A673 (cell line): ENCODE results near the gene DAPK2.

ENCODE experiments used
- CTCF ChIP-seq: fragments of 300-800, 200-600 bp; sonication (generic); conservative IDR thresholded peaks from 2 replicates; pipeline ENCODE4 v1.5.1; 2017; ENCODE audit warnings: low read depth, mild to moderate bottlenecking, antibody characterized with exemption, low read length, moderate library complexity, mixed read lengths
- EZH2 ChIP-seq: fragments of 200-600 bp; sonication (generic); IDR thresholded peaks from 2 replicates; pipeline ENCODE4 v1.6.1; 2017; ENCODE audit warnings: borderline replicate concordance, low read depth, mild to moderate bottlenecking, mixed read lengths, antibody characterized with exemption, low read length; ENCODE audit not compliant: poor library complexity, severe bottlenecking

GRCh38 chr15:63905558-63906265 is 140.6 kb downstream of the DAPK2 start:
- TF ChIP-seq EZH2 (no peak), CTCF (no peak)
